T-cell (primary cell): ENCODE results near the gene CST11. TPM values are rescaled to one million over a fixed set of nuclear protein-coding genes. Genes with fewer than 3 reads are reported as not detected.
A peak's percentile ranks its signal among the peaks of the same experiment; 100 is the strongest.

Source experiments
- ATAC-seq, 4 experiments: fragments of 200-7000 bp in 3 of 4; fragments of 150-1000 bp in 1 of 4; cut with Tn5 transposase; replicated peaks in 1 of 4; 1 replicate in 3 of 4; 2 replicates in 1 of 4; pipeline ENCODE4 v1.10.0; 2021; ENCODE audit warnings: moderate library complexity in 3 of 4, mild to moderate bottlenecking in 2 of 4, moderate number of reproducible peaks in 1 of 4
- CTCF ChIA-PET, 2 donors: fragments of 300-600 bp; sonication (Branson Sonifier 250); formaldehyde crosslinking; loops; one replicate each; lab custom pipeline; 2022; ENCODE audit warnings: antibody characterized with exemption in 2 of 2; lab: Charles Lee
- POLR2A ChIA-PET, 2 donors: fragments of 300-600 bp; sonication (Branson Sonifier 250); formaldehyde crosslinking; loops; one replicate each; lab custom pipeline; 2022; ENCODE audit warnings: antibody characterized with exemption in 2 of 2; lab: Charles Lee
- DNase-seq, 35 experiments: peaks; one replicate each; pipeline versions ENCODE4 v3.0.0 to v3.0.0-alpha.2; 2013 to 2023
- H3K27ac ChIP-seq: one replicate; pipeline ENCODE4 v1.5.1; 2013; ENCODE audit warnings: low read length
- H3K27me3 ChIP-seq, 2 experiments: replicated peaks in 1 of 2; 1 replicate in 1 of 2; 2 replicates in 1 of 2; pipeline versions ENCODE4 v1.6.1 to v1.7.0; 2013; ENCODE audit warnings: low read length in 1 of 2, mixed read lengths in 1 of 2; ENCODE audit not compliant: control insufficient read depth in 2 of 2, insufficient read depth in 2 of 2; ENCODE audit errors: extremely low read depth in 1 of 2
- H3K36me3 ChIP-seq, 2 donors: 1 replicate in 1 of 2; 2 replicates in 1 of 2; pipeline versions ENCODE4 v1.6.1 to v1.7.0; 2013; ENCODE audit warnings: low read length in 1 of 2; ENCODE audit not compliant: control insufficient read depth in 2 of 2, insufficient read depth in 1 of 2; ENCODE audit errors: extremely low read depth in 1 of 2
- H3K4me1 ChIP-seq, 2 experiments: 1 replicate in 1 of 2; 2 replicates in 1 of 2; pipeline versions ENCODE4 v1.6.1 to v1.7.0; 2013; ENCODE audit warnings: low read length in 2 of 2, mixed read lengths in 1 of 2; ENCODE audit not compliant: insufficient read depth in 2 of 2, control insufficient read depth in 1 of 2; ENCODE audit errors: extremely low read depth in 1 of 2
- H3K4me3 ChIP-seq, 2 donors: 1 replicate in 1 of 2; 2 replicates in 1 of 2; pipeline versions ENCODE4 v1.5.1 to v1.7.0; 2013; ENCODE audit warnings: mild to moderate bottlenecking in 2 of 2, low read length in 1 of 2, moderate library complexity in 1 of 2; ENCODE audit not compliant: control insufficient read depth in 1 of 2; ENCODE audit errors: extremely low read depth in 1 of 2
- H3K9me3 ChIP-seq: 2 replicates; pipeline ENCODE4 v1.7.0; 2013
- H3K27ac Mint-ChIP-seq, 2 donors: one replicate each; pipeline ENCODE4 v1.8.0; 2020 to 2021; ENCODE audit warnings: mild to moderate bottlenecking in 2 of 2, mixed read lengths in 2 of 2
- H3K27me3 Mint-ChIP-seq, 2 donors: one replicate each; pipeline ENCODE4 v1.8.0; 2021 to 2022; ENCODE audit warnings: mixed read lengths in 2 of 2
- H3K36me3 Mint-ChIP-seq: one replicate; pipeline ENCODE4 v1.8.0; 2021; ENCODE audit warnings: mixed read lengths
- H3K4me1 Mint-ChIP-seq, 3 donors: one replicate each; pipeline ENCODE4 v1.8.0; 2020 to 2022; ENCODE audit warnings: mixed read lengths in 3 of 3, mild to moderate bottlenecking in 1 of 3
- H3K4me3 Mint-ChIP-seq, 3 donors: one replicate each; pipeline ENCODE4 v1.8.0; 2020 to 2022; ENCODE audit warnings: mild to moderate bottlenecking in 3 of 3, mixed read lengths in 3 of 3, moderate library complexity in 3 of 3
- H3K9me3 Mint-ChIP-seq, 3 donors: one replicate each; pipeline ENCODE4 v1.8.0; 2020 to 2022; ENCODE audit warnings: mixed read lengths in 3 of 3
- WGBS: methylation state at CpG from one replicate; pipeline ENCODE4 v1.1.5; 2013; ENCODE audit warnings: missing lambda C conversion rate; ENCODE audit not compliant: insufficient coverage; 5-methylcytosine and 5-hydroxymethylcytosine counted together
- total RNA-seq, 35 experiments: library from RNA in 6 of 35; stranded (reverse) in 6 of 35; fragments of 120-200 nt in 1 of 35; gene quantifications; one replicate each; pipeline versions ENCODE4 v1.2.1 to v1.2.4 and lab custom pipeline; 2013 to 2026

Gene CST11
- total RNA-seq, 5 donors from 2014 or later (not counting 1 experiment from before 2014, with no cell fraction given), result not detected

DNA sequence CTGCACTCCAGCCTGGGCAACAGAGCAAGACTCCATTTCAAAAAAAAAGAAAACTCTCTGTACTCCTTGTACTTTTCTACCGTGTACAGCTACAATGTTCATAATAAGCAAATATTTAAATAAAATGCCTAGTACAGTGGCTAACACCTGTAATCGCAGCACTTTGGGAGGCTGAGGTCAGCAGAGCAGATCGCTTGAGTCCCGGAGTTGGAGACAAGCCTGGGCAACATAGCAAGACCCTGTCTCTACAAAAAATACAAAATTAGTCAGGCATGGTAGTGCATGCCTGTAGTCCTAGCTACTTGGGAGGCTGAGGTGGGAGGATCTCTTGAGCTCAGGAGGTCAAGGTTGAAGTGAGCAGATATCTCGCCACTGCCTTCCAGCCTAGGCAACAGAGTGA is 37.1 kb downstream of the CST11 start:
- H3K4me3 Mint-ChIP-seq, result peak overlapping the region in 1 of 3 donors; percentile 24
- Histone ChIP-seq H3K4me3 (no peak overlapping the region), H3K27me3 (no peaks in the 10 kb centered on the region), H3K9me3 (no peaks in the 10 kb centered on the region), H3K27ac (no peak overlapping the region), H3K4me1 (peaks cover 11 to 19% of the 10 kb centered on the region in 2 experiments), H3K36me3 (no peaks in the 10 kb centered on the region)
- 80% methylated on average over 1 of the region's 5 CpGs for WGBS
- no peak for DNase-seq
- no peaks in the 10 kb centered on the region for H3K9me3 Mint-ChIP-seq
- H3K4me1 Mint-ChIP-seq, result peaks cover 55 to 70% (median 62%) of the 10 kb centered on the region in 3 donors
- POLR2A ChIA-PET, result no interaction called here
- no peaks in the 10 kb centered on the region for H3K27me3 Mint-ChIP-seq
- CTCF ChIA-PET, result interaction anchor here (1.0 to 1.7 kb wide), 2 partner anchors 66 kb away, joined by 4 to 7 read pairs; no protein-coding TSS in a partner anchor
- peaks cover 5% of the 10 kb centered on the region for H3K36me3 Mint-ChIP-seq
- H3K27ac Mint-ChIP-seq, result no peak overlapping the region
- ATAC-seq, result no peak

DNA sequence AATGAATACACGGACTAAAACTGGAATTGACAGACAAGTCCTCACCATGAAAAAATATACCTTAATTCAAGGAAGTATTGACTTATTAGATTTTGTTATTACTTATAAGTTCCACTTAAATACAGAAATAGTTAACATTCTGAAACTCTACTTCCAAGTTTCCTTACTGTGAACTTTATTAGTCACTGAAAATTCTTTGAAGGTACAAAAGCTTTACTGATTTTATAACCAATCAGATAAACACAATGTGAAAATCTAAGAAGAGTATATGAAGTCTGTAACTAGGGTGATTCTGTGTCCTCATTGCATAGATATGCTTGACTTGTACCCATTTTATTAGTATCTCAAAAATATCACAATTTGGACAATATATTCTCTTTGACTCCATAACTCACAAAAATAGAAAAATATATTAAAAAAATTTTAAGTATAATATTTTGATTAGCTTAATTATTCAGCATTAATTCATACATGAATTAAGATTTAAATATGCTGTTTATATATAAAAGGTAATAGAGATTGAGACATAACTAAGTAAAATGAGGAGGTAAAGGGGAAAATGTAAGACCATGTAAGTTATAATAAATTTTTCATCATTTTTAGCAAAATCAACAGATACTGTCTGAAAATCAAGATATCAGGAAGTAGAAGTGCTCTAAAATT is 38.0 kb downstream of the CST11 start:
- ChIA-PET POLR2A (interaction anchor here in 1 of 2 donors (0.6 kb wide), 1 partner anchor 63 kb away, joined by 4 read pairs; no protein-coding TSS in a partner anchor), CTCF (interaction anchor here in 1 of 2 donors (1.7 kb wide), 1 partner anchor 65 kb away, joined by 7 read pairs; no protein-coding TSS in a partner anchor)
- Mint-ChIP-seq H3K9me3 (no peaks in the 10 kb centered on the region), H3K4me3 (no peak overlapping the region), H3K36me3 (peaks cover 5% of the 10 kb centered on the region), H3K4me1 (peaks cover 59 to 71% (median 62%) of the 10 kb centered on the region in 3 donors), H3K27ac (no peak overlapping the region), H3K27me3 (no peaks in the 10 kb centered on the region)
- no peak overlapping the region for H3K27ac ChIP-seq
- H3K4me1 ChIP-seq, result peaks cover 6 to 15% of the 10 kb centered on the region in 2 experiments
- H3K27me3 ChIP-seq, result no peaks in the 10 kb centered on the region
- ATAC-seq (no peak), DNase-seq (no peak)
- no peaks in the 10 kb centered on the region for H3K9me3 ChIP-seq
- H3K36me3 ChIP-seq, result no peaks in the 10 kb centered on the region
- H3K4me3 ChIP-seq, result no peak overlapping the region
- no CpG with 5 or more reads among the region's 1 CpG for WGBS

DNA sequence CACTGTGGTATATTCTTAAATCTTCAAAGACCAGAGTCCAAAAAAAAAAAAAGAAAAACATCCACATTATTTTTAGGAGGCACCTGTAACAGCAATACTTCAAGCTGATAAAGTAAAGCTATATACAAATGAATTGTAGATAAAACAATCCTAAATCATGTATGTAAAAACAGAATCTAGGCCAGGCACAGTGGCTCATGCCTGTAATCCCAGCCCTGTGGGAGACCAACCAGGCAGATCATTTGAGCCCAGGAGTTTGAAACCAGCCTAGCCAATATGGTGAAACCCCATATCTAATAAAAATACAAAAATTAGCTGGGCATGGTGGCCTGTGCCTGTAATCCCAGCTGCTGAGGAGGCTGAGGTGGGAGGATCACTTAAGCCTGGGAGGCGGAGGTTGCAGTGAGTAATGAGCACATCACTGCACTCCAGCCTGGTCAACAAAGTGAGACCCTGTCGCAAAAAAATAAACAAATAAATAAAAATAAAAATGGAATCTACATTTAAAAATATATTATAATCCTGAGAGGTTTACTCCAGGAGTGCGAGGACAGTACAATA is 38.7 kb downstream of the CST11 start:
- H3K4me3 Mint-ChIP-seq, result no peak overlapping the region
- POLR2A ChIA-PET, result no interaction called here
- Histone ChIP-seq H3K4me1 (peaks cover 4 to 17% of the 10 kb centered on the region in 2 experiments), H3K36me3 (no peaks in the 10 kb centered on the region), H3K4me3 (no peak overlapping the region), H3K27ac (no peak overlapping the region), H3K9me3 (no peaks in the 10 kb centered on the region), H3K27me3 (no peaks in the 10 kb centered on the region)
- peaks cover 5% of the 10 kb centered on the region for H3K36me3 Mint-ChIP-seq
- DNase-seq (no peak), ATAC-seq (no peak)
- no peak overlapping the region for H3K27ac Mint-ChIP-seq
- H3K4me1 Mint-ChIP-seq, result peaks cover 54 to 64% (median 59%) of the 10 kb centered on the region in 3 donors
- no peaks in the 10 kb centered on the region for H3K27me3 Mint-ChIP-seq
- CTCF ChIA-PET, result no interaction called here
- H3K9me3 Mint-ChIP-seq, result no peaks in the 10 kb centered on the region
- no CpG with 5 or more reads among the region's 3 CpGs for WGBS

DNA sequence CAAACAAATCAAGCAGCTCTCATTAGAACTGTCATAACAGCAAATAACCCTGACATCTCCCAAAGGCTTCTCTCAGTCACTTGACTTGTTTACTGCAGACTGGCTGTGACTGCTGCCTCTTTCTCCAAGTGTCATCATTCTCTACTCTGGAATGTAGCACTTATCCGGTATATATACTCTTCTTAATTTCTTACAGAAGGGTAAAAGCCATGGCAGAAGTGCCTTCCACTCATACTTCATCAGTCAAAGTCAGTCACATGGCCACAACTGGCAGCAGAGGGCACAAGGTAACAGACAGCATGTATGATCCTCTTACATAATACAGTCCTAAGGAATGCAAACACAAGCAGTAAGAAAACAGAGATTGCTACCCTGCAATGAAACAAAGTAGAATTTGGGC is 40.6 kb downstream of the CST11 start:
- DNase-seq (no peak), ATAC-seq (no peak)
- ChIA-PET CTCF (interaction anchor here in 1 of 2 donors (1.0 kb wide), 1 partner anchor 9 kb away, joined by 4 read pairs; the partner anchor contains the start of gene NAPB), POLR2A (interaction anchor here in 1 of 2 donors (0.7 kb wide), 1 partner anchor 11 kb away, joined by 3 read pairs; no protein-coding TSS in a partner anchor)
- Mint-ChIP-seq H3K36me3 (peaks cover 5% of the 10 kb centered on the region), H3K4me1 (peaks cover 53 to 65% (median 61%) of the 10 kb centered on the region in 3 donors), H3K9me3 (no peaks in the 10 kb centered on the region), H3K4me3 (no peak overlapping the region), H3K27me3 (no peaks in the 10 kb centered on the region), H3K27ac (no peak overlapping the region)
- H3K4me1 ChIP-seq, result peaks cover 3 to 18% of the 10 kb centered on the region in 2 experiments
- H3K9me3 ChIP-seq, result no peaks in the 10 kb centered on the region
- no peaks in the 10 kb centered on the region for H3K27me3 ChIP-seq
- no peak overlapping the region for H3K4me3 ChIP-seq
- WGBS, result no CpG with 5 or more reads among the region's 1 CpG
- no peak overlapping the region for H3K27ac ChIP-seq
- no peaks in the 10 kb centered on the region for H3K36me3 ChIP-seq

DNA sequence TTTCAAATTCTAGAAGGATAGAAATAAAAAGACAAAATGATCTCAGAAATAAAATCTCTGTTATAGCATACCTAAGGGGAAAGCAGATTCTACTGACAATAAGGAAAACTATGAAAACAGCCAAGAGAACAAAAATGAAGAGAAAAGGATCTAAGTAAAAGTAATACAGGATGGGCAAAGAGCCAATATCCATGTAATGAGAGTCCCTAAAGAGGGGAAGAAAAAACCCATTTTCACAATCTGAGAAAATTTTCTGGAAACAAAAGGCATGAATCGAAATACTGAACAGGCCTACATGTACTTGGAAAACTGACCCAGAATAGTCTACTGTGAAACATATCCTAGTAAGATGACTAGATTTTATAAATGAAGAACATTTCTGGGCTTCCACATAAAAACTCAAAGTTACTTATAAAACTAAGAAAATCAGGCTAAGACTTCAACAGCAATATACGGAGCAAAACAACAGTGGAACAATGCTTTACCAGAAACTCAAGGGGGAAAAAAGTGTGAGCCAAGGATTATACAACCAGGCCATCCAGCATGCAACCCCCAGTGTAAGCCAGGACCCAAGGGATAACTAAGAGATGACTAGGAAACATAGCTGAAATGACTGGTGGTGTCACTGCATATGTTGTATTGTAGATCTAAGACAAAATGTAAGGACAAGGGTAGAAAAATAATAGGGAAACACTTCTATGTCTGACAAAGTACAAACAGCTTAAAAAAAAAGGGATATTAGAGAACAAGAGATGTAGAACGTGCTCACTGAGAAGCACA is 41.6 kb downstream of the CST11 start:
- H3K27me3 ChIP-seq, result no peaks in the 10 kb centered on the region
- no peaks in the 10 kb centered on the region for H3K9me3 ChIP-seq
- Mint-ChIP-seq H3K9me3 (no peaks in the 10 kb centered on the region), H3K36me3 (peaks cover 5% of the 10 kb centered on the region), H3K4me1 (peaks cover 57 to 60% (median 58%) of the 10 kb centered on the region in 3 donors), H3K27ac (no peak overlapping the region), H3K27me3 (no peaks in the 10 kb centered on the region), H3K4me3 (no peak overlapping the region)
- DNase-seq (no peak), ATAC-seq (no peak)
- POLR2A ChIA-PET, result no interaction called here
- WGBS, result no CpG with 5 or more reads among the region's 3 CpGs
- H3K27ac ChIP-seq, result no peak overlapping the region
- CTCF ChIA-PET, result interaction anchor here in 1 of 2 donors (1.0 kb wide), 1 partner anchor 10 kb away, joined by 4 read pairs; the partner anchor contains the start of gene NAPB
- H3K4me3 ChIP-seq, result no peak overlapping the region
- peaks cover 3 to 16% of the 10 kb centered on the region in 2 experiments for H3K4me1 ChIP-seq
- no peaks in the 10 kb centered on the region for H3K36me3 ChIP-seq

DNA sequence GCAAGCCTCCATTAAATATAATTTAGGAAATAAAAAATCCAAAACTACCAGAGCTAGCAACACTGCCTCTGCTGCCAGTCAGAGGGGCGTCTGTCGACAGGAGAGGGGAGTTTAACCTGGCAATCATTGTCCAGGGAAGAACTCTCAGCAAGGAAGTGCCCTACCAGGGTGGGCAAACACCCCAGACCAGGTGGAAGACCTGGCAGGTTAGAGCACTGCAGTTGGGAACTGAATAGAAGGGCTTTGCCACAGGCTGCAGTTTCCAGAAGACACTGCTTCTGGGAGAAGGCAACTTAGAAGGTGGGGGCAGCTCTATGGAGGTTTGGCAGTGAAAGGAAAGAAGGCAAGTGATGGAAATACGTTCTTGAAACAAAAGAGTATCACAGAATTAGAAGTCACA is 42.9 kb downstream of the CST11 start:
- WGBS, result 100% methylated on average over 2 of the region's 3 CpGs
- Mint-ChIP-seq H3K36me3 (no peaks in the 10 kb centered on the region), H3K4me3 (no peak overlapping the region), H3K27ac (no peak overlapping the region), H3K27me3 (no peaks in the 10 kb centered on the region), H3K4me1 (peaks cover 55 to 57% (median 56%) of the 10 kb centered on the region in 3 donors), H3K9me3 (no peaks in the 10 kb centered on the region)
- H3K9me3 ChIP-seq, result no peaks in the 10 kb centered on the region
- no peak overlapping the region for H3K27ac ChIP-seq
- no peak overlapping the region for H3K4me3 ChIP-seq
- ChIA-PET POLR2A (interaction anchor here in 1 of 2 donors (0.7 kb wide), 1 partner anchor 52 kb away, joined by 3 read pairs; no protein-coding TSS in a partner anchor), CTCF (interaction anchor here in 1 of 2 donors (1.5 kb wide), 1 partner anchor 60 kb away, joined by 3 read pairs; no protein-coding TSS in a partner anchor)
- ATAC-seq (no peak), DNase-seq (no peak)
- no peaks in the 10 kb centered on the region for H3K36me3 ChIP-seq
- no peaks in the 10 kb centered on the region for H3K27me3 ChIP-seq
- H3K4me1 ChIP-seq, result peaks cover 3 to 5% of the 10 kb centered on the region in 2 experiments
